Left lung (tissue), 10 donors: Measurements from ENCODE around the gene SMPX. TPM values are rescaled to one million over a fixed set of nuclear protein-coding genes. Genes with fewer than 3 reads are reported as not detected.

ENCODE experiments used
- ATAC-seq: fragments of 200-7000 bp; cut with Tn5 transposase; one replicate; pipeline ENCODE4 v1.9.1; 2020; ENCODE audit warnings: moderate library complexity
- DNase-seq, 4 donors: peaks; one replicate each; pipeline ENCODE4 v3.0.0-alpha.2; 2013 to 2020
- H3K27ac ChIP-seq, 2 donors: fragments of 200-600 bp; sonication (generic) in 1 of 2; one replicate each; pipeline versions ENCODE4 v1.5.0 to v1.8.0; 2020 to 2021
- H3K27me3 ChIP-seq, 2 donors: fragments of 200-600 bp; sonication (generic) in 1 of 2; one replicate each; pipeline versions ENCODE4 v1.5.0 to v1.8.0; 2020 to 2021
- H3K36me3 ChIP-seq, 2 donors: fragments of 200-600 bp; sonication (generic) in 1 of 2; one replicate each; pipeline versions ENCODE4 v1.5.0 to v1.8.0; 2020 to 2021
- H3K4me1 ChIP-seq, 2 donors: fragments of 200-600 bp; one replicate each; pipeline ENCODE4 v1.8.0; 2021
- H3K4me3 ChIP-seq, 2 donors: fragments of 200-600 bp; sonication (generic) in 1 of 2; one replicate each; pipeline versions ENCODE4 v1.5.0 to v1.8.0; 2020 to 2021; ENCODE audit warnings: mild to moderate bottlenecking in 1 of 2
- H3K9me3 ChIP-seq, 2 donors: fragments of 200-600 bp; sonication (generic) in 1 of 2; one replicate each; pipeline versions ENCODE4 v1.5.0 to v1.8.0; 2020 to 2021
- CTCF ChIP-seq, 2 donors: fragments of 200-600 bp; sonication (generic) in 1 of 2; IDR thresholded peaks; one replicate each; pipeline versions ENCODE4 v1.5.0 to v1.8.0; 2021; ENCODE audit warnings: antibody characterized with exemption in 2 of 2
- intact Hi-C, 2 donors: fragments of 100-400 bp; cut with DNase I; formaldehyde crosslinking; loops; one replicate each; pipeline versions ENCODE4 v1.11.2 to v1.14.2; 2022
- polyA plus RNA-seq, 6 donors: library from polyadenylated mRNA; unstranded; fragments of 120-200 nt; gene quantifications; one replicate each; pipeline ENCODE4 v1.2.1, GENCODE V29; 2013; ENCODE audit not compliant: insufficient read length in 6 of 6
- total RNA-seq, 2 donors: library from RNA; stranded (reverse); fragmentation: NEBNext Ultra II Directional; extraction: Animal tissue kit (Norgen Biotek cat#: 25700); gene quantifications; one replicate each; pipeline ENCODE4 v1.2.1, GENCODE V29; 2021
- donor health status: DM: no; HTN: yes; CAD: no.
- donor health status: DM: no; HTN: no; CAD: no.

SMPX gene
- total and polyA plus RNA-seq, 8 donors: 3.2 to 10.0 (median 7.7) TPM; not detected in 2

- H3K36me3 ChIP-seq: no peaks in the 10 kb centered on the region
- DNase-seq (no peak), ATAC-seq (no peak)
- H3K9me3 ChIP-seq: no peaks in the 10 kb centered on the region
- no peak overlapping the region for H3K4me3 ChIP-seq
- no peaks in the 10 kb centered on the region for H3K4me1 ChIP-seq
- no peak overlapping the region for H3K27ac ChIP-seq
- intact Hi-C loops: no loop called here
- no peak for TF ChIP-seq CTCF (IDR thresholded peaks at IDR 0.05)
- peaks cover 0 to 6% of the 10 kb centered on the region in 2 donors for H3K27me3 ChIP-seq
Observed at GRCh38 chrX:21735038-21735767, 22.7 kb downstream of the SMPX start.

- intact Hi-C loops: no loop called here
- H3K4me1 ChIP-seq: no peaks in the 10 kb centered on the region
- H3K36me3 ChIP-seq: no peaks in the 10 kb centered on the region
- no peak for TF ChIP-seq CTCF (IDR thresholded peaks at IDR 0.05)
- H3K9me3 ChIP-seq: no peaks in the 10 kb centered on the region
- no peak overlapping the region for H3K27ac ChIP-seq
- H3K27me3 ChIP-seq: peaks cover 0 to 6% of the 10 kb centered on the region in 2 donors
- ATAC-seq (no peak), DNase-seq (no peak)
- H3K4me3 ChIP-seq: no peak overlapping the region
Observed at GRCh38 chrX:21734175-21734574, 23.7 kb downstream of the SMPX start.

GRCh38 chrX:21733705-21734104, 24.2 kb downstream of the SMPX start:
- DNase-seq: no peak
- Histone ChIP-seq H3K9me3 (no peaks in the 10 kb centered on the region), H3K4me3 (no peak overlapping the region), H3K27ac (no peak overlapping the region), H3K36me3 (no peaks in the 10 kb centered on the region), H3K4me1 (no peaks in the 10 kb centered on the region), H3K27me3 (peaks cover 0 to 6% of the 10 kb centered on the region in 2 donors)
- intact Hi-C loops: no loop called here
- ATAC-seq: no peak
- TF ChIP-seq CTCF (IDR thresholded peaks at IDR 0.05): no peak

GRCh38 chrX:21730026-21730425, 27.9 kb downstream of the SMPX start:
- ATAC-seq (no peak), DNase-seq (no peak)
- Histone ChIP-seq H3K9me3 (no peaks in the 10 kb centered on the region), H3K27me3 (peaks cover 0 to 6% of the 10 kb centered on the region in 2 donors), H3K4me3 (no peak overlapping the region), H3K36me3 (no peaks in the 10 kb centered on the region), H3K4me1 (no peaks in the 10 kb centered on the region), H3K27ac (no peak overlapping the region)
- no peak for TF ChIP-seq CTCF (IDR thresholded peaks at IDR 0.05)
- intact Hi-C loops: no loop called here

- Histone ChIP-seq H3K4me1 (no peaks in the 10 kb centered on the region), H3K27ac (no peak overlapping the region), H3K9me3 (no peaks in the 10 kb centered on the region), H3K27me3 (peaks cover 0 to 6% of the 10 kb centered on the region in 2 donors), H3K4me3 (no peak overlapping the region), H3K36me3 (no peaks in the 10 kb centered on the region)
- intact Hi-C loops: no loop called here
- no peak for TF ChIP-seq CTCF (IDR thresholded peaks at IDR 0.05)
- ATAC-seq: no peak
- no peak for DNase-seq
Observed at GRCh38 chrX:21728276-21728968, 29.5 kb downstream of the SMPX start.
